ENCODE measurements around the gene TTLL5.

Gene TTLL5

DNA sequence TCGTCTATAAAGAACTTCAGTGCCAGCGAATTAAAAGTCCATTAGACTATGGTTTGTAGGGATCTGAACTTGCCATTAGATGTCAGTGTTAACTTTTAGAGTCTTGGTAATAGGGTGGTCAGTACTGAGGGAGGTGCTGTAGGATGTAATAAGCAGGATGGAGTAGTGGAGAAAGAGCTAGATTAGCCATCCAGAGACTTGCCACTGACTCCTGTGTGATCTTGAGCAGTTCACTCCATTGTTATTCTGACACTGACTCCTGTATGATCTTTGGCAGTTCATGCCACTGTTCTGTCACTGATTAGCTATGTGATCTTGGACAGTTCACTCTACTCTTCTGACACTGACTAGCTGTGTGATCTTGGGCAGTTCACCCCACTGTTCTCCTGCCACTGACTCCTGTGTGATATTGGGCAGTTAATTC is 133.6 kb downstream of the TTLL5 start:
- DNase-seq (ENCODE audit: low read depth in 1 of 2, low spot score in 1 of 2): no peak

DNA sequence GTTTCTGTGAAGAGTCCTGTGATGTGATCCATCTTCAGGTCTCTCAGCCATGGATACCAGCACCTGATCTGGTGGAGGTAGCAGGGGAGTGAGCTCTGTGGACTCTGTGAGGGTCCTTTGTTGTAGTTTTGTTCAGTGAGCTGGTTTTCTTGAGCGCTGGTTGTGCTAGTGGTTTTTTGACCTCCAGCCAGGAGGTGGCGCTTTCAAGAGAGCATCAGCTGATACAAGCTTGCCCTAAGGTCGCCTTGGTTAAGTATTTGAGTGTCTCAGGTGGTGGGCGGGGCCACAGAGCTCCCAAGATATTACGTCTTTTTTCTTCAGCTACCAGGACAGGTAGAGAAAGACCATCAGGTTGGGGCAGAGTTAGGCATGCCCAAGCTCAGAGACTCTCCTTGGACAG is 139.7 kb downstream of the TTLL5 start:
- no peak for DNase-seq (ENCODE audit: low read depth in 1 of 2, low spot score in 1 of 2)

DNA sequence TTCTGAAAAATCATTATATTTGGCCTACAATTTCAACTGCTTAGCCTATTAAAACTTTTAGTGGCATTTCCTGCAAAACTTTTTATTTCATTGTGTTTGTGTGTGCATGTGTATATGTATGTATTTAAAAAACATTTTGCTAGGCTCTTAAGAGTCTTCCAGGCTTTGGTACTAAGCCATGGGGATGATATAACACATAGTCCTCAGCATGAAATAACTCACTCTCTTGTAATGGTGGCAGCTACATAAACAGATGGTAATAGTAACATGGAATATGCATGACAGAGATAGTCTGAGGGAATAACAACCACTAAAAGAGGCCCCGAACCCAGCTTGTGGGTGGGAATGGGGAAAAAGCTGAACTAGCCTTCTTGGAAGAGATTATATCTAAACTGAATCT is 141.4 kb downstream of the TTLL5 start:
- no peak for DNase-seq (ENCODE audit: low read depth in 1 of 2, low spot score in 1 of 2)

DNA sequence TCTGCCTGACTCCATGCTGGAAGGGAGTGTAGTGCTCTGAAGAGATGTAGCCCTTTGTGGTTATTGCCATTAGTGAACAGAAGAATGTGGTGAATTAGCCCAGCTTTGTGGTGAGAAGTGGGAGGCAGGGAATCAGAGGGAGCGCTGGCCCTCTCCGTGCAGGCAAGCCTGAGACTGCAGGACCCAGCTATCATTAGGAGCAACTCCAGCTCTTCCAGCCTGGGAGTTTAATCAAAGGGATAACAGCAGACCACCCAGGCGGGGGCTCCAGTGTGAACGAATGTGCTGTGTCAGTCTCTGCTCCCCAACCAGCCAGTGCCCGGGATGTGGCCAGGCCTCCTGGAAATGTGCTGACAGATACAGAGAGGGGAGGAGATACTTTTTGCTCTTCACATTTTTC is 142.7 kb downstream of the TTLL5 start:
- no peak for DNase-seq (ENCODE audit: low read depth in 1 of 2, low spot score in 1 of 2)

DNA sequence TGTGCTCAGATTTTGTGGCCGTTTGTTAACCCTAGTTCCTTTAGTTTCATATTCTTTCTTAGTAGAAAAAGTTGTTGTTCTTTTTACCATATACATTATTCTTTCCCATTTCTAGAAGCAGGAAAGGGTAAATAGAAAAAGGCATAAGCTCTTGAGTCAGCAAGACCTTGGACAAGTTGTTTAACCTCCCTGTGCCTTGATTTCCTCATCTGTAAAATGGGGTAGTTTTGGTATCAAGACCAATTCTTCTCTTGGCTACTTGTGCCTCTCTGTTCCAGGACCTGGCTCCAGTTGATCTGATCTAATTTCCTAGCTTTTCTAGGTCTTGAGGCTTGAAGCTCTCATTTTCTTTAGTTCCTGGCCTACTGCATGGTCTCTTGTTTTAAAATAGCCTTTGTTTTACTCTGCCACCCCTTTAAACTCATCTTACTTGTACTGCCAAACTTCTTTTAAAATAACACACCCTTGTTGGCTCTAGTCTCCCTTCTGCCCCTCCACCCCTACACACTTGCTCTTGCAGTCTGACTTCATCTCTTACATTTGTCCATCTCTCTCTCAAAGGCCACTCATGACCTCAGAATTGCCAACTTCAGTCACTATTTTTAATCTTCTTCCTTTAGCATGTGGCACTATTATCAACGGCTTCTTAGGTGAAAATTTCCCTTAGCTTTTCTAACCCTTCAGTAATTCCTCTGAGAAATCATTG is 143.7 kb downstream of the TTLL5 start:
- DNase-seq (ENCODE audit: low read depth in 1 of 2, low spot score in 1 of 2): no peak

DNA sequence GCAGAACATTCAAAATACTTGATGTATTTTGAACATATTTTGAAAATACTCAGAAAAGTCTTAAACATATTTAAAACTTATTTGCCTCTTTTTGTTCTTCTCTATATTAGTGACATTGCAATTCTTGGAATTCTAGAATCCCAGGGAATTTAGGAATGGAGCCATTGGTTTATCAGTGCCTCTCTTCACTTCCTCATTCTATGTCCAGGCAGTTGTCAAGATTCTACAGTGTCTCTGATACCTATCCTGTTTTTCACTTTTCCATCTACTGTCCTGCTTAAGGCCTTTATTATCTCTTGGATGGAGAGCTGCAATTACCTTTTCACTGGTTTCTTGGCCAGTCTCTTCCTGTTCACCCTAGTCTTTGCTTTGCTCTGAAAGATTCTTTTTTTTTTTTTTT is 144.6 kb downstream of the TTLL5 start:
- DNase-seq (ENCODE audit: low read depth in 1 of 2, low spot score in 1 of 2): no peak

DNA sequence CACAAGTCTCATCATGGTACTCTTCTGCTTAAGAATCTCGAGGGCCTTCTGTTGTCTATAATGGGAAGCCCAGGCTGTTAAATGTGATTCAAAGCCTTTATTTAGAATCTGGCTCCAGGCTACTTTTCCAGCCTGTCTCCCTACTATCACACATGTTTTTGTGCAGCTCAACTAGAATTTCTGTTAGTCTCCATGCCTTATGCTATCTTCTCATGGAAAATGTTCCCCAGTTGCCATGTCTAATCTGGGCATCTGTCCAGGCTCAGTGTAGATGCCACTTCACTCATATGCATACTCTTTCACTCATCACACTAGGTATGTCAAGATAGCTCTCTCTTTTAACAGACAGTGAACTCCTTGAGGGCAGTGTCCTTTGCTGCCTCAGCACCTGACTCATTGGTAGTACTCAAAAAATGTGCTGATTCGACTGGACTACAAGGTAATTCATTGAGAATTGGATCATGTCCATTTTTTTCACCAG is 145.3 kb downstream of the TTLL5 start:
- DNase-seq (ENCODE audit: low read depth in 1 of 2, low spot score in 1 of 2): no peak

DNA sequence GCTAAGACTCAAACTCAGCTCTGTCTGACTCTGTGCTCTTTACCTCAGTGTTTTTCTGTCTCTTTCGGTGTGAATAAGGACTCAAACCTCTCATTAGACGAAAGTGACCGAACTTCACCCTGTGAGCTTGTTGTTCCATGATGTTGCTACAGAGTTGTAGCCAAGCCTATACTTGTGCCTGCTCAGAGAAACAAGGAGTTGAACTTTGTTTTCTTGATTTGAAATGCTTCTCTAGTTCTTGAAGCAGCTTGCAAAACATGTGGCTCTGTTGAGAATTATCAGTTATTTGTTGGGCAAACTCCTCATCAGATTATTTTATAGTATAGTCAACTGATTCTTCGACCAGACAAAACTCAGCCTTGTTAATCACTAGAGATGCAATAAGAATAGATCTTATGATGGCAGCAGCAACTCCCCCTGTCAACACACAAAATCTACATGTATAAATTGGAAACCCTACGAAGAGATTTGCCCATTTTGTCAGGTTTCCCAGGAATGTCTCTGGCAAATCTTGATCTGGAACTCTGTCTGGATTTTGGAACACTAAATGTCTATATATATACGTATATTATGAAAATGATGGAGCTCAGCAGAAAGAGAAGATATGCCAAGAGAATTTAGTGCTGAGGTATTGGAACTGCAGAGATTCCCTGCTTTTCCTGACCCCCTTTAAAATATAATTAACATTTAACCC is 146.8 kb downstream of the TTLL5 start:
- DNase-seq (ENCODE audit: low read depth in 1 of 2, low spot score in 1 of 2): no peak

DNA sequence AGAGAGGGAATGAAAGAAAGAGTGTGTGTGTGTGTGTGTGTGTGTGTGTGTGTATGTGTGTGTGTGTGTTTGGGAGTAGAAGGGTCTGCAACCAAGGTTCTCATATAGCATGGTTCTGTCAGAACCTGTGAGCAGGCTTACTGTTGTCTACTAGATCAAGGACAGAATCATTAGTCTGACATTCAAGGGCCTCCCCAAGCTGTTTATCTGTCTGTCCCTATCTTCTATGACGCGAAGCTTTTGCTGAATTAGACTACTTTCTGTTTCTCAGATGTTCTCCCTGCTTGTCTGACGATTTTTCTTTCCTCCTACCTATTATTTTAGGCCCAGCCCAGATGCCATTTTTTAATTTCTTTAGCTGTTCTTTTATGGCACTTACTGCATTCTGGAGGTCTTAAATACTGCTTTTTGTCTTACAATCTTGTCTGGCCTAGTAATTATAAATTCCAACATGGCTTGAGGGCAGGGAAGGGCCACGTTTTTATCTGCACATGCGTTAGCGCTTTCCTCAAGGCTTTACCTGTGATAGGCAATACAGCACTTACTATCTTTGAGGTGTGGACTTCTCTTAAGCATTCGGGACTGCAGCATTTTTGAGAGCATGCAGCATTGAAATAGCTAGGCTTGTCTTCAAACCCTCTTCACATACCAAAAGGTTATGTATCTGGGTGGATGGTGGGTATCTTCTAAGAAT is 150.2 kb downstream of the TTLL5 start:
- no peak for DNase-seq (ENCODE audit: low read depth in 1 of 2, low spot score in 1 of 2)

DNA sequence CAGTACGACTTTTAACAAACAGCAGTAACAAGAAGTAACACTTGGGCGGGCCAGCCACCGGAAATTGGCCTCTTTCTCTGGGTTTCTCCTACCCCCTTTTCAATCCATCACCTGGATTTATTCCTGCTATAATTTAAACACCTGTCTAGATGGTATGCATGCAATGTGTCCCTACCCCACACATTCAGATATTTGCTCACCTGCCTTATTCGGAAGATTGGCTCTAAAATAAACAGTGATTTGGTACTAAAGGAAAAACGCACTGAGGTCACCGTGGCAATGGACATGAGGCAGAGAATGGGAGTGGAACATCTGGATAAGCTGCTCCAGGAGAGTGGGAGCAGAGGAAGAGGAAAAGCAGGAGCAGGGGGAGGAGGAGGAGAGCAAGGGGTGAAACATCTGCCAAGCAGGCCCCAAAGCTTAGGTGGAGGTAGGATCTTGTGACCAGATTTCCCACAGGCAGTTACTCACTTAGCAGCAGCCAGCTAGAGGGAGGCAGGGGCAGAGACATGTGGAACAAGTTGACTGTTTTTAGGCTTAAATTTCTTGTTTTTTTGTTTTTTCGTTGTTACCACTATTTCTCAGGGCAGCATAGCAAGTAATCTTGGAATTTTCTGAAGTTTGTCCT is 150.9 kb downstream of the TTLL5 start:
- no peak for DNase-seq (ENCODE audit: low read depth in 1 of 2, low spot score in 1 of 2)

DNA sequence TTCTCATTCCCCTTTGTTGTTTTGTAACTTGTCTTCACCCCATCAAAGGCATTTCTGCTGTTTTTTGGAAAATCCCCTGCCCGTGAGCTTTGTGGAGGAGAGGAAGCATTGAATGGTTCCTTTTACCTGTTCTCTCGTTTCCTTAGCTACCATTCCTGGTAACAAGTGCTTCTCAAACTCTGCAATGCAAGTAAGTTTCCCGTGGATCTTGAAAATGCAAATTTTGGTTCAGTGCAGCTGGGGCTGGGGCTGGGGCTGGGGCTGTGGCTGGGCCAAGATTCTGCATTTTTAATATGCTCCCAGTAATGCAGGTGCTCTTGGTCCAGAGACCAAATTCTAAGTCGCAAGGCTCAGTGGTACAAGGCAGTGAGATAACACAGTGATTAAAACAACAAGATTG is 151.6 kb downstream of the TTLL5 start:
- DNase-seq (ENCODE audit: low read depth in 1 of 2, low spot score in 1 of 2): no peak

DNA sequence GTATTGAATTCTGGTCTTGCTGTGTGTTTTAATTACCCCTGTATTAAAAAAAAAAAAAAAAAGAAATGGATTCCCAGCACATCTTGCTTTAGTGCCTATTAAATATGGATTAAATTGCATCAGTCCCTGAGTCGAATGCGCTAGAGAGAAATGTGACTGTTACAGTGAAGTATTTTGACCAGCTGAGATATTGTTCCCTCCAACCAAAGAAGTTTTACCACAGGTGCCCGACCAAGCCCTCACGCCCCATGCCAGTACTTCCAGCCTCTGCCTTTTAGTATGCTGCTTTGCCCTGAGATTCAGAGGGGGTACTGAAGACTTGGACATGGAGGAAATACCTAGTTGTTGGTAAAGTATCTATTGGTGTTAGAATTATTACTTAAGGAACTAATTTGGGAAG is 159.7 kb downstream of the TTLL5 start:
- DNase-seq (ENCODE audit: low read depth in 1 of 2, low spot score in 1 of 2): no peak

DNA sequence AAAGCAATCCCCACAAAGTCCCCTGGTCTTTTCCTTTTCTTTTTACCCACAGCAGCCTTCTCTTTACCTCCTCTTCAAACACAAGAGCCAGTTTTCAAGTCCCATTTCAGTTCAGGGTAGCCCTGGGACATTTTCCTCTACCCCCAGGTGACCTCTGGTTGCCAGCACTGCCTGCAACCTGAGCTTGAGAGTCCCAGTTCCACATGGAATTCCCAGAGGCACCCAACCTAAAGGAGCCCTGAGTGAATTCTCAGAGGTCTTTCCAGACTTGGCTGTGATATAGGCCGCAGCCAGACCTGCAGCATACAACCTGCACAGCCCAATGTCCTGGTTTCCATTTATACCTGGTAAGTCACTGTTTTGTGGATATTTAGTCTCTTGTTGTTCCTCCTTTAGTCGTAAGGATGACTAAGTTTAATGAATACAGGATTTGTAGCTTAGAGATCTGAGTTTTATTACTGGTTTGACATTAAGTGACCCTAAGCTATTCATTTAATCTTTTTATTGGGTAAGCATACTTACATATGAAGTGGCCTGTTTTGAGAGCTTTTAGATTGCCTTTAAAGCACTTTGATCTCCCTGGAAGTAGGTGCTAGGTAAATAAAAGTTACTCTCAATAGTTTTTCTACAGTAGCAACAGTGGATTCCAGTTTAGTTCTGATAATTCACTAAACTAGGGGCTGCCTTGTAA is 160.9 kb downstream of the TTLL5 start:
- DNase-seq (ENCODE audit: low read depth in 1 of 2, low spot score in 1 of 2): no peak

DNA sequence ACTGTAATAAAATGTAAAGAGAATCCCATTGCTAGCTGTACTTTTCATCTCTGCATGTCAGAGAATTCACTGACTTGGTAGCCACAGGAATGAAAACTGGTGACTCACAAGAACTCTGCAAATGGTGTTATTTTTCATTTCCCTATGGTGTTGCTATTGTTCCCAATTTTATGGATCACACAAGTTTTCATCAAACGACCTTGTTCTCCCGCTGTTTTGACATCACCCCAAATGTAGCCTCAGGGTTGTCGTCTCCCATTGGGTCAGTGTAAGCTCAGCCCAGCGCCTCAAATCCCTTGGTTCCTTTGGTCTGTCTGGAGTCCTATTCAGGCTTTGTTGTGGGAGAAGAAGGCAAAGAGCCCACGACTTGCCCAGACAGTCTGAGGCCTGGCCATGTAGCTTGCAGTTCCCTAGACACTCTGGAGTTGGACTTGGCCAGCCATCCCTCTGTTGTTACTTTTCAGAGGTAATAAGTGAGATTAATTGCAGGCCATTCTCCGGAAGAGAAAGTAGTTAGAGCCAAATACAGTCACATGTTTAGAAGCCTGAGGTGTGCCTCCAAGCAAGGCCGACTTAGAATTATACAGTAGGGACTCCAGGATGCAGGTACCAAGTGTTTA is 161.6 kb downstream of the TTLL5 start:
- no peak for DNase-seq (ENCODE audit: low read depth in 1 of 2, low spot score in 1 of 2)

DNA sequence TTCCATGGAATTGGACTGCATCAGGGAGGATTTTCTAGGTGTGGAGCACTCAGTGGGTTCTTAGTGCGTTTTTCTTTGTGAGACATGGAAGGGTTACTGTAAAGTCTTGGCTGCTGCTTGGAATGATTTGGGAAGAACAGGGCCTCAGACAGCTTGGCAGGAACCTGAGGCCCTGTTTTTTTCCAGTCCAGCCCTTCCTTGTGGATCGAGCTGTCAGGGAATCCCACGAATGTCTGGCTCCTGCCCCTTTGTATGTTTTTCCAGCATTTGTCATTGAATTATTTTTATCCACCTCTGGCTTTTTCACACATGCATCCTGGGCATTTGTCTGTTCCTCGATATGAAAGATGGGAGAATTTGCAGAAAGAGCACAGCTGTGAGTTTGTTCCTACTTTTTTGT is 162.3 kb downstream of the TTLL5 start:
- DNase-seq (ENCODE audit: low read depth in 1 of 2, low spot score in 1 of 2): no peak

DNA sequence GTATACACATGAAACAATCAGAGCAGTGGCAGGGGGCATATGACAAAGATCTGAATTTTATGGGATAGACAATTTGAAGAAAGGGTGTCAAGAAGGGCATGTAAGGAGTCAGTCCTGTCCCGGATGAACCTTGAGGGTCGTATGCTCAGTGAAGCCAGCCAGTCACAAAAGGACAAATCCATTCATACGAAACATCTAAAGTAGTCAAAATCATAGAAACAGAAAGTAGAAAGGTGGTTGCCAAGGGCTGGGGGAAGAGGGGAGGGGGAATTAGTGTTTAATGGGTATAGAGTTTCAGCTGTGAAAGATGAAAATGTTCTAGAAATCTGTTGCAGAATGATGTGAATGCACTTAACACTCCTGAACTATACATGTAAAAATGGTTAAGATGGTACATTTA is 163.3 kb downstream of the TTLL5 start:
- DNase-seq (ENCODE audit: low read depth in 1 of 2, low spot score in 1 of 2): no peak

DNA sequence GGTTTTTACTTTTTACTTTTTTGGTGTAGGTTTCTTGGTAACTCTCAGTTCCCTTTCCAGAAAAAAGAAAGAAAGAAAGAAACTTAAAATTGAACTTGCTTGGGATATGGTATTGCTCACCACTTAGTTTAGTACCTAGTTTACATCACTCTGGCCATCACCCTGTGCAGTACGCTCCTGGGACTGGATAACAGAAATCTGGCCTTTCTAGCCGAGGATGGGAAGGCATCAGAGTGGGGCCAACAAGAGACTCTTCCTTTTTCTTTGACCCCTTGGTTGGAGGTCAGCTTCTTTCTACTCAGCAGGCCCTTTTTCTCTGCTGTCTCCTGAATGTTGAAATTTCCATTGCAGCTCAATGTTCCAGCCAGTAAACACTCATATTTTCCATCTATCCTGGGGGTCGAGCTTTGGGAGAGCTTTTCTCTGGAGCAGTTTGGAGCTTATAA is 164.1 kb downstream of the TTLL5 start:
- no peak for DNase-seq (ENCODE audit: low read depth in 1 of 2, low spot score in 1 of 2)

DNA sequence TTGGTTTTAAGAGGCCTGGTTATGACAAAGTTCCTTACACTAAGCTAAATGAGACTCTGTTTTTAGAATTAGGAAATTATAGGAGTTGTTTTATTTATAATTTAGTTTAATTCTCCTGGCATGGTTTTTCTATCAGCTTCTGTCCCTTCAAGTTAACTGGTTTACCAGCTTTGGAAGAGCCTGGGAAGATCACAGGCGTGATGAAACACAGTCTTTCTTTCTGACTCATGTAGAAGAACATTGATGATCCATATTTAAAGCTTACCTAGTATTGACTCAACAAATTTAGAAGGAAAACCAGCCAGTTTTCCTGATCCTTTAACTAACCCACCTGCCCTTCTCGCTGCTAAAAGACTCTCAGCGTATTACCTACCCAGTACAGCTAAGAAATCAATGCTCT is 165.6 kb downstream of the TTLL5 start:
- DNase-seq (ENCODE audit: low read depth in 1 of 2, low spot score in 1 of 2): no peak

DNA sequence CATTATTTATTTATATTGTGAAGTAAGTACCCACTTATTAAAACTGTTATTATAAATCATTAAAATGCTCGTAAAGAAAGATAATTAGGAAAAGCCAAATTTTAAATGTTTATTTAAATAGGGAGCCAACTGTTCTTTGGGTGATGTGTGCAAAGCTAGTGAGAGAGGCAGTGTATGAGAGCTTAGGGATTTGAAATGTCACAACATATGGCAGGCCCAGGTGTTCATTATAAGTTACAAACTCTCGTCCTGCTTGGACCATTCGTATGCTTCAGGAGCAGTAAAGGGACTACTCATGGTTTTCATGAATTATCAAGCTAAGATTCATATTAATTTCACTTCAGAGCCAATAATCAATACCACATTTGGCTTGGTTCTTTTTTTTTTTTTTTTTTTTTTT is 166.3 kb downstream of the TTLL5 start:
- DNase-seq (ENCODE audit: low read depth in 1 of 2, low spot score in 1 of 2): no peak

DNA sequence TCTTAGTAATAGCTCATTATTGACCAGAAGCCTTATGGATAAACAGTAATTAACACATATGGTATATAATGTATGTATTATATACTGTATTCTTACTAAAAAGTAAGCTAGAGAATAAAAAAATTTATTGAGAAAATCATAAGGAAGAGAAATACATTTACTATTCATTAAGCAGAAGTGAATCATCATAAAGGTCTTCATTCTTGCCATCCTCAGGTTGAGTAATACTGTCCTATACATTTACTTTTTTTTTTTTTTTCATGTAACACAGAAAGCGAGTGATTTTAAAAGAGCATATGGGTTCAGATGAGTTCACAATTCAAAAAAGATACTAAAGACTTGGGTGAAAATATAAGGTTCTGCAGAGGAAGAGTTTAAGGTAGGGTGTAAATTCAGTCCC is 168.3 kb downstream of the TTLL5 start:
- no peak for DNase-seq (ENCODE audit: low read depth in 1 of 2, low spot score in 1 of 2)

DNA sequence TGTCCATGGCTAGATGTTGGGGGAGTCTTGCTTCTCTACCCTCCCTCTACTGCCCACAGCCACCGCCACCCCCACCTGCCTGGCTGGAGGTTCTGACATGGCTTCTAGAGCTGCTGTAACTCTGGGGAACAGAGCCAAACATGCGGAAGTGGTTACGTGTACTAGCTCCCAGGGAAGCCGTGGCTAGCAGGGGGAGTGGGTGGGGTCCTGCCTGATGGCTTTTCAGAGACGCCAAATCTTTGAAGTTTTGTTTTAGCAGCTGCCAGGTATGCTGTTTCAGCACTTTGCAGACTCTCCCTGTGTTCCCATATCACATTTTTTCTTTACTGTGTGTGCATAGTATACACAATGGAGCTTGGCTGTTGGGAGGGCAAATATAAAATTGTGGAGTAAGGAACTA is 170.4 kb downstream of the TTLL5 start:
- peak; percentile 8 for DNase-seq (ENCODE audit: low read depth in 1 of 2, low spot score in 1 of 2)

Data from activated T-helper 1 cell treated with anti-CD3 and anti-CD28 coated beads, Interleukin-2, amount 50 U/mL, for 16 hours (primary cell).